ENCODE results near the gene MSH2.

DNA sequence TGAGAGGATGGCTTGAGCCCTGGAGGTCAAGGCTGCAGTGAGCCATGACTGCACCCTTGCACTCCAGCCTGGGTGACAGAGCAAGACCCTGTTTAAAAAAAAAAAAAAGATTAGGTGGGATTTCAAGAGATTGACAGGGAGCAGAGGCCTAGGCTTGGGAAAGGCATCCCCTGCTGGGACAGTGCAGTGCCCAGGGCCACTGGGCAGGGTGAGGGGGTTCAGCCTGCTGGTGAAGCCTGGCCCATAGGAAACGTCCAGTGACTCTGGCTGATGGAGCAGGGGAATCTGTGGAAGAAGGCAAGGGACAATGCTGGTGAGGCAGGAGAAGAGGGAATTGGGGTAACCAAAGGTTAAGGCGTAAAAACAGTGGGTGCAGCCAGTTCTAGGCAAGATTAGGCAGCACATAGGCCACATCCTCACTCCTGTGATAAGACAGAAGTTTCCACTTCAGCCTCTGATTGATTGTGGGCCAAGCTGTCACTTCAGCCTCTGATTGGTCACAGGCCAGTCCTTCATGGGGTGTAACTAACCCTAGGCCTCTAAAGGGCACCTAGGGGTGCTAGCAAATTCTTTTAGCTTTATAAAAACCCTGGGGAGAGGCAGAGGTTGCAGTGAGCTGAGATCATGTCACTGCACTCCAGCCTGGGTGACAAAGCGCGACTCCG lies 128.6 kb downstream of the MSH2 start:
- TF ChIP-seq, protein P1, sequence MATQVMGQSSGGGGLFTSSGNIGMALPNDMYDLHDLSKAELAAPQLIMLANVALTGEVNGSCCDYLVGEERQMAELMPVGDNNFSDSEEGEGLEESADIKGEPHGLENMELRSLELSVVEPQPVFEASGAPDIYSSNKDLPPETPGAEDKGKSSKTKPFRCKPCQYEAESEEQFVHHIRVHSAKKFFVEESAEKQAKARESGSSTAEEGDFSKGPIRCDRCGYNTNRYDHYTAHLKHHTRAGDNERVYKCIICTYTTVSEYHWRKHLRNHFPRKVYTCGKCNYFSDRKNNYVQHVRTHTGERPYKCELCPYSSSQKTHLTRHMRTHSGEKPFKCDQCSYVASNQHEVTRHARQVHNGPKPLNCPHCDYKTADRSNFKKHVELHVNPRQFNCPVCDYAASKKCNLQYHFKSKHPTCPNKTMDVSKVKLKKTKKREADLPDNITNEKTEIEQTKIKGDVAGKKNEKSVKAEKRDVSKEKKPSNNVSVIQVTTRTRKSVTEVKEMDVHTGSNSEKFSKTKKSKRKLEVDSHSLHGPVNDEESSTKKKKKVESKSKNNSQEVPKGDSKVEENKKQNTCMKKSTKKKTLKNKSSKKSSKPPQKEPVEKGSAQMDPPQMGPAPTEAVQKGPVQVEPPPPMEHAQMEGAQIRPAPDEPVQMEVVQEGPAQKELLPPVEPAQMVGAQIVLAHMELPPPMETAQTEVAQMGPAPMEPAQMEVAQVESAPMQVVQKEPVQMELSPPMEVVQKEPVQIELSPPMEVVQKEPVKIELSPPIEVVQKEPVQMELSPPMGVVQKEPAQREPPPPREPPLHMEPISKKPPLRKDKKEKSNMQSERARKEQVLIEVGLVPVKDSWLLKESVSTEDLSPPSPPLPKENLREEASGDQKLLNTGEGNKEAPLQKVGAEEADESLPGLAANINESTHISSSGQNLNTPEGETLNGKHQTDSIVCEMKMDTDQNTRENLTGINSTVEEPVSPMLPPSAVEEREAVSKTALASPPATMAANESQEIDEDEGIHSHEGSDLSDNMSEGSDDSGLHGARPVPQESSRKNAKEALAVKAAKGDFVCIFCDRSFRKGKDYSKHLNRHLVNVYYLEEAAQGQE (IDR thresholded peaks at IDR 0.05; ENCODE audit: insufficient read depth in 1 of 2, low read depth in 2 of 2, low read length in 2 of 2): no peak
- no peak for TF ChIP-seq TAF1 (IDR thresholded peaks at IDR 0.05; ENCODE audit: borderline replicate concordance, insufficient read depth, low read length)
- no peak for TF ChIP-seq POLR2AphosphoS5 (IDR thresholded peaks at IDR 0.05; ENCODE audit: low read depth, low read length)

Data from PFSK-1 (cell line).